Measurements from ENCODE around the gene STOM. TPM values are rescaled to one million over a fixed set of nuclear protein-coding genes. Genes with fewer than 3 reads are reported as not detected.

Gene STOM
- total RNA-seq, 1 donor from 2014 or later: 194 TPM

- ATAC-seq (no peak), DNase-seq (ENCODE audit: missing footprints) (no peak)
- intact Hi-C loops (cut with DNase I): loop anchor here (2.0 kb wide), 1 partner anchor 14 kb away; no protein-coding TSS in a partner anchor
These were observed 15.3 kb downstream of the STOM start for GRCh38 chr9:121354762-121355161.

- ATAC-seq (peak; percentile 69), DNase-seq (ENCODE audit: missing footprints) (no peak)
- intact Hi-C loops (cut with DNase I): loop anchor here (2.0 kb wide), 1 partner anchor 15 kb away; no protein-coding TSS in a partner anchor
These were observed 15.9 kb downstream of the STOM start for GRCh38 chr9:121354141-121354540.

GRCh38 chr9:121353241-121354061 lies 16.6 kb downstream of the STOM start:
- intact Hi-C loops (cut with DNase I): loop anchor here (2.0 kb wide), 1 partner anchor 15 kb away; no protein-coding TSS in a partner anchor
- DNase-seq (ENCODE audit: missing footprints) (no peak), ATAC-seq (peak; percentile 17)

GRCh38 chr9:121350993-121351561 lies 19.0 kb downstream of the STOM start:
- ATAC-seq (peak; percentile 58), DNase-seq (ENCODE audit: missing footprints) (no peak)
- intact Hi-C loops (cut with DNase I): loop anchor here (2.0 kb wide), 1 partner anchor 16 kb away; no protein-coding TSS in a partner anchor

- DNase-seq (ENCODE audit: missing footprints) (no peak), ATAC-seq (no peak)
- intact Hi-C loops (cut with DNase I): loop anchor here (2.0 kb wide), 1 partner anchor 15 kb away; no protein-coding TSS in a partner anchor
These were observed 20.0 kb downstream of the STOM start for GRCh38 chr9:121350036-121350435.

- ATAC-seq: no peak
- intact Hi-C loops (cut with DNase I): no loop called here
- DNase-seq (ENCODE audit: missing footprints): no peak
These were observed 21.0 kb downstream of the STOM start for GRCh38 chr9:121349009-121349408.

- ATAC-seq (no peak), DNase-seq (ENCODE audit: missing footprints) (no peak)
- intact Hi-C loops (cut with DNase I): no loop called here
These were observed 21.8 kb downstream of the STOM start for GRCh38 chr9:121348221-121348620.

- ATAC-seq (no peak), DNase-seq (ENCODE audit: missing footprints) (no peak)
- intact Hi-C loops (cut with DNase I): no loop called here
These were observed 25.0 kb downstream of the STOM start for GRCh38 chr9:121345070-121345469.

- DNase-seq (ENCODE audit: missing footprints) (no peak), ATAC-seq (no peak)
- intact Hi-C loops (cut with DNase I): no loop called here
These were observed 25.9 kb downstream of the STOM start for GRCh38 chr9:121344184-121344583.

GRCh38 chr9:121340676-121341392 lies 29.2 kb downstream of the STOM start:
- ATAC-seq: no peak
- intact Hi-C loops (cut with DNase I): no loop called here

GRCh38 chr9:121339437-121339836 lies 30.6 kb downstream of the STOM start:
- intact Hi-C loops (cut with DNase I): no loop called here
- ATAC-seq (no peak), DNase-seq (ENCODE audit: missing footprints) (no peak)

More at GRCh38 chr9:121340676-121341392, 29.2 kb downstream of the STOM start:
- no peak for DNase-seq (ENCODE audit: missing footprints)

- intact Hi-C loops (cut with DNase I): no loop called here
- no peak for ATAC-seq
- DNase-seq (ENCODE audit: missing footprints): no peak
These were observed 33.4 kb downstream of the STOM start for GRCh38 chr9:121336665-121337064.

GRCh38 chr9:121333950-121334773 lies 35.9 kb downstream of the STOM start:
- DNase-seq (ENCODE audit: missing footprints): no peak
- peak; percentile 49 for ATAC-seq
- intact Hi-C loops (cut with DNase I): loop anchor here (2.0 kb wide), 1 partner anchor 17 kb away; no protein-coding TSS in a partner anchor

- intact Hi-C loops (cut with DNase I): no loop called here
- ATAC-seq: no peak
These were observed 37.9 kb downstream of the STOM start for GRCh38 chr9:121331992-121332685.

GRCh38 chr9:121331549-121331948 lies 38.5 kb downstream of the STOM start:
- intact Hi-C loops (cut with DNase I): no loop called here
- ATAC-seq: no peak

More at GRCh38 chr9:121331992-121332685, 37.9 kb downstream of the STOM start:
- no peak for DNase-seq (ENCODE audit: missing footprints)

GRCh38 chr9:121328876-121329681 lies 41.0 kb downstream of the STOM start:
- DNase-seq (ENCODE audit: missing footprints): no peak
- no peak for ATAC-seq
- intact Hi-C loops (cut with DNase I): no loop called here

More at GRCh38 chr9:121331549-121331948, 38.5 kb downstream of the STOM start:
- DNase-seq (ENCODE audit: missing footprints): no peak

GRCh38 chr9:121328476-121328875 lies 41.6 kb downstream of the STOM start:
- ATAC-seq: no peak
- DNase-seq (ENCODE audit: missing footprints): no peak
- intact Hi-C loops (cut with DNase I): no loop called here

All from Right ventricle myocardium inferior (tissue), 1 donor.